ENCODE results near the gene COQ10A. TPM values are rescaled to one million over a fixed set of nuclear protein-coding genes. Genes with fewer than 3 reads are reported as not detected.

COQ10A gene
- total and polyA plus RNA-seq, 2 experiments from 2014 or later: 53.6 to 67.2 TPM

- H3K4me1 ChIP-seq (ENCODE audit: low read depth): peaks cover 5% of the 10 kb centered on the region
- TF ChIP-seq, protein P1, sequence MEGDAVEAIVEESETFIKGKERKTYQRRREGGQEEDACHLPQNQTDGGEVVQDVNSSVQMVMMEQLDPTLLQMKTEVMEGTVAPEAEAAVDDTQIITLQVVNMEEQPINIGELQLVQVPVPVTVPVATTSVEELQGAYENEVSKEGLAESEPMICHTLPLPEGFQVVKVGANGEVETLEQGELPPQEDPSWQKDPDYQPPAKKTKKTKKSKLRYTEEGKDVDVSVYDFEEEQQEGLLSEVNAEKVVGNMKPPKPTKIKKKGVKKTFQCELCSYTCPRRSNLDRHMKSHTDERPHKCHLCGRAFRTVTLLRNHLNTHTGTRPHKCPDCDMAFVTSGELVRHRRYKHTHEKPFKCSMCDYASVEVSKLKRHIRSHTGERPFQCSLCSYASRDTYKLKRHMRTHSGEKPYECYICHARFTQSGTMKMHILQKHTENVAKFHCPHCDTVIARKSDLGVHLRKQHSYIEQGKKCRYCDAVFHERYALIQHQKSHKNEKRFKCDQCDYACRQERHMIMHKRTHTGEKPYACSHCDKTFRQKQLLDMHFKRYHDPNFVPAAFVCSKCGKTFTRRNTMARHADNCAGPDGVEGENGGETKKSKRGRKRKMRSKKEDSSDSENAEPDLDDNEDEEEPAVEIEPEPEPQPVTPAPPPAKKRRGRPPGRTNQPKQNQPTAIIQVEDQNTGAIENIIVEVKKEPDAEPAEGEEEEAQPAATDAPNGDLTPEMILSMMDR (IDR thresholded peaks at IDR 0.05; ENCODE audit: low read depth, low read length): no peak
- no peaks in the 10 kb centered on the region for H3K9me3 ChIP-seq (ENCODE audit: low read depth)
- DNase-seq (ENCODE audit: low read depth in 1 of 2, low spot score in 1 of 2): no peak
- H3K4me3 ChIP-seq: peak overlapping the region; percentile 70
- no peaks in the 10 kb centered on the region for H3K27me3 ChIP-seq
- H3K27ac ChIP-seq: peak overlapping the region; percentile 88
- peaks cover 37% of the 10 kb centered on the region for H3K36me3 ChIP-seq
These were observed 48.5 kb downstream of the COQ10A start for GRCh38 chr12:56315249-56315621.

DNA sequence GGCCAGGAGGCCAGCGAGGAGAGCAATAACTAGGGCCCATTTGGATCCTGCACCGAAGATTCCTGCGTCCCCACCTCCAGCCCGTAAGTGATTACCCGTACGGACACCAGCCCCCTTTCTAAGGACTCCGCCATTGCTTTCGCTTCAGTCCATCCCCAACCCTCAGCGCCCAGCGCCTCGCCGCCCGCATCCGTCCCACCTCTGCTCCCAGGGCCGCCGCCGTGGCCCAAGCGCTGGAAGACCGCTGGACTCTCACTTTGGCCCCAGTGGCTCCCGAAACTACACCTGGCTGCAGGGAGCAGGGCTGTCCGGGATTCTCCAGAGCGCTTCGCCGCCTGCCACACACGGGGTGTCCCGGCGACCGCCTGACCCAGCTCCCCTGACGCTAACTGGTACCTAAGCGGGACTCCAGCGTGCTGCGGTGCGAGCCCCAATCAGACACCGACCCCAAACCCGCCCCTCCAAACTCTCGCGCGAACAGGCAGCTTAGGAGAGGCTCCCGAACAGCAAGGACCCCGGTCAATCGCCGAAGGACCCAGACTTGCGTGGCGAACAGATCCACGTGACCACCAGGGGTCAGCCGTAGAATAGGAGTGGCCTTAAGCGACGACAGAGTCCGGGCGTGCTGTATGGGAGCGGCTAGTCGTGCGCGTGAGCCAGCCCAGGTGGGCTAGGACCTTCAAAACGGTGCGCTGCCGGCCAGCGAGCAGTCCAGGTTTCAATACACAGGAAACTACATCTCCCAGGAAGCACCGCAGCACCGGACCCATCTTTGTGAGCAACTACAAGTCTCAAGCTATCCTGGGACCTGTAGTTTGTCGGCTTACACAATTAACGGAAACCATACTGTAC, 49.1 kb downstream of the COQ10A start, which contains the start of gene CNPY2:
Gene CNPY2, minus strand, starts transcription at position 367 of the 852 bp plus-strand sequence. CDS start 771 bp downstream, outside the sequence.
- no peaks in the 10 kb centered on the region for H3K27me3 ChIP-seq
- peaks cover 31% of the 10 kb centered on the region for H3K36me3 ChIP-seq
- H3K4me1 ChIP-seq (ENCODE audit: low read depth): peaks cover 5% of the 10 kb centered on the region
- no peaks in the 10 kb centered on the region for H3K9me3 ChIP-seq (ENCODE audit: low read depth)
- peak within 1 kb of the TSS; percentile 70 for H3K4me3 ChIP-seq
- peak; percentile 97 to 98 for DNase-seq (ENCODE audit: low read depth in 1 of 2, low spot score in 1 of 2)
- H3K27ac ChIP-seq: peak within 1 kb of the TSS; percentile 88
- TF ChIP-seq, protein P1 (IDR thresholded peaks at IDR 0.05; ENCODE audit: low read depth, low read length): no peak

- peaks cover 5% of the 10 kb centered on the region for H3K4me1 ChIP-seq (ENCODE audit: low read depth)
- H3K4me3 ChIP-seq: no peak overlapping the region
- no peak overlapping the region for H3K27ac ChIP-seq
- TF ChIP-seq, protein P1 (IDR thresholded peaks at IDR 0.05; ENCODE audit: low read depth, low read length): no peak
- H3K9me3 ChIP-seq (ENCODE audit: low read depth): no peaks in the 10 kb centered on the region
- H3K27me3 ChIP-seq: no peaks in the 10 kb centered on the region
- H3K36me3 ChIP-seq: peaks cover 26% of the 10 kb centered on the region
- DNase-seq (ENCODE audit: low read depth in 1 of 2, low spot score in 1 of 2): no peak
These were observed 50.9 kb downstream of the COQ10A start for GRCh38 chr12:56317675-56318074.

Other genes starting within 250 kb of the COQ10A start
- gene IKZF4, start 245.9 kb upstream of the COQ10A start, total RNA-seq: 9.7 and 11.5 TPM in 2 replicates
- gene IKZF4, start 245.9 kb upstream of the COQ10A start, polyA plus RNA-seq: 12.5 and 18.1 TPM in 2 replicates
- gene RPS26, start 225.0 kb upstream of the COQ10A start, total RNA-seq: 535 and 1,293 TPM in 2 replicates
- gene RPS26, start 225.0 kb upstream of the COQ10A start, polyA plus RNA-seq: 204 and 252 TPM in 2 replicates
- gene ERBB3, start 186.8 kb upstream of the COQ10A start, total RNA-seq: 22.0 and 26.6 TPM in 2 replicates
- gene ERBB3, start 186.8 kb upstream of the COQ10A start, polyA plus RNA-seq: 10.5 and 21.0 TPM in 2 replicates
- 166 and 235 TPM in 2 replicates for gene PA2G4, start 162.4 kb upstream of the COQ10A start, total RNA-seq
- gene PA2G4, start 162.4 kb upstream of the COQ10A start, polyA plus RNA-seq: 132 and 189 TPM in 2 replicates
- 1,416 and 2,307 TPM in 2 replicates for gene RPL41, start 150.3 kb upstream of the COQ10A start, total RNA-seq
- 2,144 and 2,427 TPM in 2 replicates for gene RPL41, start 150.3 kb upstream of the COQ10A start, polyA plus RNA-seq
- 5.4 and 7.5 TPM in 2 replicates for gene ZC3H10, start 148.7 kb upstream of the COQ10A start, total RNA-seq
- gene ZC3H10, start 148.7 kb upstream of the COQ10A start, polyA plus RNA-seq: 7.2 and 10.6 TPM in 2 replicates
- gene ESYT1, start 138.7 kb upstream of the COQ10A start, total RNA-seq: 103 and 107 TPM in 2 replicates
- 52.0 and 70.6 TPM in 2 replicates for gene ESYT1, start 138.7 kb upstream of the COQ10A start, polyA plus RNA-seq
- 218 and 293 TPM in 2 replicates for gene MYL6B, start 114.4 kb upstream of the COQ10A start, total RNA-seq
- gene MYL6B, start 114.4 kb upstream of the COQ10A start, polyA plus RNA-seq: 142 and 203 TPM in 2 replicates
- gene MYL6, start 108.6 kb upstream of the COQ10A start, total RNA-seq: 2,618 and 4,325 TPM in 2 replicates
- gene MYL6, start 108.6 kb upstream of the COQ10A start, polyA plus RNA-seq: 3,866 and 6,680 TPM in 2 replicates
- 69.7 and 94.2 TPM in 2 replicates for gene SMARCC2, start 77.5 kb upstream of the COQ10A start, total RNA-seq
- 79.6 and 104 TPM in 2 replicates for gene SMARCC2, start 77.5 kb upstream of the COQ10A start, polyA plus RNA-seq
- 37.2 and 55.7 TPM in 2 replicates for gene RNF41, start 45.0 kb upstream of the COQ10A start, total RNA-seq
- 17.3 and 21.1 TPM in 2 replicates for gene RNF41, start 45.0 kb upstream of the COQ10A start, polyA plus RNA-seq
- 14.8 and 32.0 TPM in 2 replicates for gene NABP2, start 42.6 kb upstream of the COQ10A start, total RNA-seq
- 6.8 and 10.7 TPM in 2 replicates for gene NABP2, start 42.6 kb upstream of the COQ10A start, polyA plus RNA-seq
- gene SLC39A5, start 36.9 kb upstream of the COQ10A start, total RNA-seq: 0.67 TPM in 1 of 2 replicates, not detected in the other
- 1.0 TPM in 1 of 2 replicates, not detected in the other for gene SLC39A5, start 36.9 kb upstream of the COQ10A start, polyA plus RNA-seq
- 18.0 and 19.3 TPM in 2 replicates for gene ANKRD52, start 8.6 kb upstream of the COQ10A start, total RNA-seq
- gene ANKRD52, start 8.6 kb upstream of the COQ10A start, polyA plus RNA-seq: 34.9 and 37.7 TPM in 2 replicates
- 280 and 360 TPM in 2 replicates for gene CS, start 33.4 kb downstream of the COQ10A start, total RNA-seq
- 243 and 289 TPM in 2 replicates for gene CS, start 33.4 kb downstream of the COQ10A start, polyA plus RNA-seq
- 85.3 and 107 TPM in 2 replicates for gene CNPY2, start 49.0 kb downstream of the COQ10A start, total RNA-seq
- 245 and 302 TPM in 2 replicates for gene CNPY2, start 49.0 kb downstream of the COQ10A start, polyA plus RNA-seq
- 52.6 and 63.1 TPM in 2 replicates for gene PAN2, start 67.1 kb downstream of the COQ10A start, total RNA-seq
- gene PAN2, start 67.1 kb downstream of the COQ10A start, polyA plus RNA-seq: 72.7 and 76.0 TPM in 2 replicates
- gene IL23A, start 71.9 kb downstream of the COQ10A start, total RNA-seq: 0.63 TPM in 1 of 2 replicates, not detected in the other
- 0.52 TPM in 1 of 2 replicates, not detected in the other for gene IL23A, start 71.9 kb downstream of the COQ10A start, polyA plus RNA-seq
- gene STAT2, start 93.2 kb downstream of the COQ10A start, total RNA-seq: 59.4 and 78.7 TPM in 2 replicates
- 56.2 and 78.5 TPM in 2 replicates for gene STAT2, start 93.2 kb downstream of the COQ10A start, polyA plus RNA-seq
- gene APOF, start 95.9 kb downstream of the COQ10A start, total RNA-seq: not detected in 2 replicates
- gene APOF, start 95.9 kb downstream of the COQ10A start, polyA plus RNA-seq: not detected in 2 replicates
- gene TIMELESS, start 182.5 kb downstream of the COQ10A start, total RNA-seq: 12.8 and 19.6 TPM in 2 replicates
- gene TIMELESS, start 182.5 kb downstream of the COQ10A start, polyA plus RNA-seq: 22.7 and 28.5 TPM in 2 replicates
- not detected in 2 replicates for gene MIP, start 187.7 kb downstream of the COQ10A start, total RNA-seq
- 0.29 and 1.4 TPM in 2 replicates for gene MIP, start 187.7 kb downstream of the COQ10A start, polyA plus RNA-seq
- 3.6 and 4.9 TPM in 2 replicates for gene SPRYD4, start 201.6 kb downstream of the COQ10A start, total RNA-seq
- 4.4 and 5.3 TPM in 2 replicates for gene SPRYD4, start 201.6 kb downstream of the COQ10A start, polyA plus RNA-seq
- 1.3 and 1.4 TPM in 2 replicates for gene GLS2, start 221.2 kb downstream of the COQ10A start, total RNA-seq
- 1.2 and 1.3 TPM in 2 replicates for gene GLS2, start 221.2 kb downstream of the COQ10A start, polyA plus RNA-seq